DND-41 (cell line): ENCODE measurements around the gene CLRN3.

Experiments used
- CTCF ChIP-seq: IDR thresholded peaks from 2 replicates; pipeline ENCODE4 v1.5.1; 2012; ENCODE audit warnings: borderline replicate concordance, low read length, moderate library complexity, mild to moderate bottlenecking; ENCODE audit not compliant: poor library complexity, severe bottlenecking; ENCODE audit errors: extremely low read depth
- EZH2 ChIP-seq: IDR thresholded peaks from 3 replicates; pipeline ENCODE4 v1.6.1; 2012; ENCODE audit warnings: borderline replicate concordance, low read depth, mild to moderate bottlenecking, moderate library complexity, low read length, inconsistent platforms; ENCODE audit not compliant: severe bottlenecking

DNA sequence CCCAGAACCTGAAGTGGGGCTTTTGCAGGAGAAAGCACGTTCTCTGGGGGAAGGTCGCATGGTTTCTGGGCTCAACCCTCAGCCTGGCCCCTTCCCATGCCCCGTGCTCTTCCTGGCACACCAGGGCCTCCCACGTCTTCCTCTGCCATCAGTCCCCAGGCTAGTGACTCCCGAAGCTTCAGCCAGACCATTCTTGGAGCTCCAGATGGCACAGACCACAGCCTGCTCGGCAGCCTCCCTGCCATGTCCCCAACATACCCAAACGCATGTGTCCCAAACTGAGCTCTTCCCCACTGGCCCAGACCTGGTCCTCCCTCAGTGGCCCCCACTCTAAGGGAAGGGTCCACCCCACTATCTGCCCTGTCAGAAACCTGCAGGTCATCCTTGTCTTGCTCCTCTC lies 47.0 kb downstream of the CLRN3 start:
- TF ChIP-seq CTCF = no peak
- no peak for TF ChIP-seq EZH2
